IPS-15b (cell line): Measurements from ENCODE around the gene EML1.

Experiments used
- H3K27me3 ChIP-seq: one replicate; pipeline ENCODE4 v1.6.1; 2013; ENCODE audit warnings: low read length; ENCODE audit not compliant: control insufficient read depth, insufficient read depth
- H3K36me3 ChIP-seq: one replicate; pipeline ENCODE4 v1.6.1; 2013; ENCODE audit warnings: low read length; ENCODE audit not compliant: control insufficient read depth, insufficient read depth
- H3K4me1 ChIP-seq: one replicate; pipeline ENCODE4 v1.6.1; 2013; ENCODE audit warnings: mild to moderate bottlenecking, low read length; ENCODE audit not compliant: control insufficient read depth, insufficient read depth
- H3K4me3 ChIP-seq: one replicate; pipeline ENCODE4 v1.5.1; 2013; ENCODE audit warnings: low read depth, low read length
- H3K9ac ChIP-seq: one replicate; pipeline ENCODE4 v1.6.1; 2013; ENCODE audit warnings: low read depth, mild to moderate bottlenecking, low read length
- H3K9me3 ChIP-seq: one replicate; pipeline ENCODE4 v1.6.1; 2013; ENCODE audit warnings: mild to moderate bottlenecking, low read length; ENCODE audit not compliant: control insufficient read depth, insufficient read depth

The EML1 gene

DNA sequence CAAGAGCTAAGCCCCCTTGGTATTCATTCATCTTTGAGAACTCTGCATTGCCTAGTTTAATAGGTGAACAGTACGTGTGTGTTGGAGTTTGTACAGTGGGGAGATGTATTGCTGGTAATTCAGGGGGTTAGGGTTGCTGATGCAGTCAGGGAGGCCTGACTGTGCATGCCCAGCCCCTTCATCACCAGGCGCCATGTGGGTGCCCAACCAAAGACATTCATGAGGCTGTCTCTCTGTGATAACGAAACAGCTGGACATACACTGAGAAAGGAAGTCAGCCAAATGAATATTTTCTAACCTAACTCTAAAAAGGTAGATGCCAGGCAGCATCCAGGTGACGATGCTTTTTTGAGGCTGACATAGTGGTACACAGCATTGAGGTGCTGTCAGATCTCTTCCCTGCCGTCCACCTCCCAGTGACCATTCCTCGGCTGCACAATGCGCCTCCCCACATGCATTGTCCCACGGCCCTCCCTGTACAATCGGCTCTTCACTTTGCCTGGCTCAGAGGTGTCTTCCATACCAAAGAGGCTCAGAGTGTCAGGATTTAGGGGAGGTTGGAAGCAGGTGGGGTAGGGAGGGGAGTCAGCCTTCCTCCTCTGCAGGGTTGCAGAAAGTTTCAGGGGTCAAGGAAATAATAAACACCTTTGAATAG lies 19.0 kb downstream of the EML1 start:
- Histone ChIP-seq H3K4me3 (no peak overlapping the region), H3K4me1 (peaks cover 4% of the 10 kb centered on the region), H3K36me3 (no peaks in the 10 kb centered on the region), H3K9ac (no peak overlapping the region), H3K9me3 (no peaks in the 10 kb centered on the region), H3K27me3 (no peaks in the 10 kb centered on the region)

GRCh38 chr14:99812892-99813291 lies 19.7 kb downstream of the EML1 start:
- Histone ChIP-seq H3K36me3 (no peaks in the 10 kb centered on the region), H3K4me1 (peaks cover under 1% of the 10 kb centered on the region), H3K9ac (no peak overlapping the region), H3K27me3 (no peaks in the 10 kb centered on the region), H3K9me3 (no peaks in the 10 kb centered on the region), H3K4me3 (no peak overlapping the region)

DNA sequence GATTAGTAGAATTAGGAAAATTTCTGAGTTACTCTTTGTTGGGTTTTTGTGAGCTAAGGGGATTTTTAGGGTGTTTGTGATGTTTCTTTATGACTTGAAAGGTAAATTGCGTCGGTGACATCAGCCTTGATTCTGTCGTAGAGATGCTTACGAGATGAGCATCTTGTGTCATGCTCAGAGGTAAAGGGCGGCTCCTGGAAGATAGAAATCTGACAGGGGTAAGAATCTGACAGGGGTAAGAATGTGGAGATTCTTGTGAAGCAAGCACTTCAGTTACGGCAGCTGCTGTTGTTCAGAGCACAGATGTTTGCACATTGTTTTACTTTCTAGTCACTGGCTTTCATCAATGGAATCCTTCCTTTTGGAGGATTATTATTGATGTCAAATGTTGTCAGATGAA lies 22.5 kb downstream of the EML1 start:
- Histone ChIP-seq H3K4me3 (no peak overlapping the region), H3K9me3 (no peaks in the 10 kb centered on the region), H3K36me3 (no peaks in the 10 kb centered on the region), H3K27me3 (no peaks in the 10 kb centered on the region), H3K9ac (no peak overlapping the region), H3K4me1 (no peaks in the 10 kb centered on the region)

DNA sequence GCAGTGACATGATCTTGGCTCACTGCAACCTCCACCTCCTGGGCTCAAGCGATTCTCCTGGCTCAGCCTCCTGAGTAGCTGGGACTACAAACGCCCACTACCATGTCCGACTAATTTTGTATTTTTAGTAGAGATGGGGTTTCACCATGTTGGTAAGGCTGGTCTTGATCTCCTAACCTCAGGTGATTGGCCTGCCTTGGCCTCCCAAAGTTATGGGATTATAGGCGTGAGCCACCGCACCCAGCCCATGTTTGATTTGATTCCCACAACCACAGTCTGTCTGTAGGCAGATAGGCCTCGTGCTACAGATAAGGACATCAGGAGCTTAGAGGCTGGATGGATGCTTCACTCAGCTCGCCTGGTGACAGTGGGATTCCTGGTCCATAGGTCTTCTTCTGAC lies 23.0 kb downstream of the EML1 start:
- no peaks in the 10 kb centered on the region for H3K4me1 ChIP-seq
- H3K9me3 ChIP-seq = no peaks in the 10 kb centered on the region
- no peak overlapping the region for H3K4me3 ChIP-seq
- H3K27me3 ChIP-seq = no peaks in the 10 kb centered on the region
- no peaks in the 10 kb centered on the region for H3K36me3 ChIP-seq
- no peak overlapping the region for H3K9ac ChIP-seq

GRCh38 chr14:99816642-99817041 lies 23.4 kb downstream of the EML1 start:
- no peaks in the 10 kb centered on the region for H3K27me3 ChIP-seq
- no peaks in the 10 kb centered on the region for H3K4me1 ChIP-seq

DNA sequence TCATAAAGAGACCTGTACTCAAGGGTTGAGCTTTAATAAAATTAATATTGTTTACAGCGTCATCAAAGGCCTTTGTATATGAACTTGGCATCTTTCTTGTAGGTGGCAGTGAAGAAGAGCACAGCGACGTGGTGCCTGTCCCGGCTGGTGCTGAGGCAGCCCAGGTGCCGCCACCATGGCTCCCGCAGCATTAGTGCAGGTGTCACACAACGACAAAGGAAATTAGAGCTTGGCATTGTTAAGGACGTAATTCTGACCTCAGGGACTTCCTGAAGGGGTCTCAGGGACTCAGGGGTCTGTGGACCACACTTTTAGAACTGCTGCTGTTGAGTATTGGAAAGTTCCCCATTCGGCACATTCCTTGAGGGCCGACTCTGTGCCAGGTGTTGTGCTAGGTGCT lies 24.1 kb downstream of the EML1 start:
- no peaks in the 10 kb centered on the region for H3K36me3 ChIP-seq
- no peak overlapping the region for H3K4me3 ChIP-seq

More at GRCh38 chr14:99816642-99817041, 23.4 kb downstream of the EML1 start:
- H3K9me3 ChIP-seq = no peaks in the 10 kb centered on the region
- no peak overlapping the region for H3K9ac ChIP-seq
- no peaks in the 10 kb centered on the region for H3K36me3 ChIP-seq
- no peak overlapping the region for H3K4me3 ChIP-seq

DNA sequence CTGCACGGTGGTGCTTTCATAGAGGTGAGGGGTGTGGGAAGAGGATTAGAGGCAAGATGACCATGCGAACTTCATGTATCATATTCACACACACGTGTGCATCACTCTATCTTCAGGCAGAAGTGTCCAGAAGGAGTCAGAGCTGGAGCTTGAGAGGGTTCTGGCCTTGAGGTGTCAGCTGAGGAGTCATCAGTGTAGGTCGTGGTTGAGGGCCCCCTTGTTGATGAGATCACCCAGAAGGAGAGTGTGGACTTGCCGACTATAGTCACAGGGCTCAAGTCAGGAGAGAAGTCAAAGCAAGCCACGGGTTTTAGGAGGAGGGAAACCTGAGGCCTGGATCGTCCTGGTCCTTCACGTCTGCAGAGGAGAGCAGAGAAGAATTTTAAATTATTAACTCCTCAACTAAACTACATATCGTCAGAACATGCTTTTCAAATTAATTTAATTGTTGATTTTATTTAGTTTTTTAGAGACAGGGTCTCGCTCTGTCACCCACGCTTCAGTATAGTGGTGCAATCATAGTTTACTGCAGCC lies 25.4 kb downstream of the EML1 start:
- H3K36me3 ChIP-seq = no peaks in the 10 kb centered on the region
- no peaks in the 10 kb centered on the region for H3K27me3 ChIP-seq

More for the DNA sequence above, 24.1 kb downstream of the EML1 start:
- no peaks in the 10 kb centered on the region for H3K4me1 ChIP-seq
- H3K9me3 ChIP-seq = no peaks in the 10 kb centered on the region
- H3K9ac ChIP-seq = no peak overlapping the region
- H3K27me3 ChIP-seq = no peaks in the 10 kb centered on the region

GRCh38 chr14:99819514-99819913 lies 26.3 kb downstream of the EML1 start:
- no peaks in the 10 kb centered on the region for H3K4me1 ChIP-seq
- H3K9ac ChIP-seq = no peak overlapping the region
- no peaks in the 10 kb centered on the region for H3K27me3 ChIP-seq
- no peaks in the 10 kb centered on the region for H3K9me3 ChIP-seq
- no peaks in the 10 kb centered on the region for H3K36me3 ChIP-seq
- no peak overlapping the region for H3K4me3 ChIP-seq

More for the DNA sequence above, 25.4 kb downstream of the EML1 start:
- Histone ChIP-seq H3K9me3 (no peaks in the 10 kb centered on the region), H3K4me1 (no peaks in the 10 kb centered on the region), H3K4me3 (no peak overlapping the region), H3K9ac (no peak overlapping the region)

- no peak overlapping the region for H3K4me3 ChIP-seq
- H3K4me1 ChIP-seq = peaks cover 6% of the 10 kb centered on the region
- H3K27me3 ChIP-seq = no peaks in the 10 kb centered on the region
- H3K9ac ChIP-seq = no peak overlapping the region
- H3K9me3 ChIP-seq = no peaks in the 10 kb centered on the region
- H3K36me3 ChIP-seq = no peaks in the 10 kb centered on the region
These were observed 27.6 kb downstream of the EML1 start for GRCh38 chr14:99820702-99821331.

GRCh38 chr14:99821519-99822508 lies 28.6 kb downstream of the EML1 start:
- H3K9me3 ChIP-seq = no peaks in the 10 kb centered on the region
- H3K4me3 ChIP-seq = no peak overlapping the region
- no peaks in the 10 kb centered on the region for H3K27me3 ChIP-seq
- H3K4me1 ChIP-seq = peaks cover 6% of the 10 kb centered on the region
- no peak overlapping the region for H3K9ac ChIP-seq
- no peaks in the 10 kb centered on the region for H3K36me3 ChIP-seq

DNA sequence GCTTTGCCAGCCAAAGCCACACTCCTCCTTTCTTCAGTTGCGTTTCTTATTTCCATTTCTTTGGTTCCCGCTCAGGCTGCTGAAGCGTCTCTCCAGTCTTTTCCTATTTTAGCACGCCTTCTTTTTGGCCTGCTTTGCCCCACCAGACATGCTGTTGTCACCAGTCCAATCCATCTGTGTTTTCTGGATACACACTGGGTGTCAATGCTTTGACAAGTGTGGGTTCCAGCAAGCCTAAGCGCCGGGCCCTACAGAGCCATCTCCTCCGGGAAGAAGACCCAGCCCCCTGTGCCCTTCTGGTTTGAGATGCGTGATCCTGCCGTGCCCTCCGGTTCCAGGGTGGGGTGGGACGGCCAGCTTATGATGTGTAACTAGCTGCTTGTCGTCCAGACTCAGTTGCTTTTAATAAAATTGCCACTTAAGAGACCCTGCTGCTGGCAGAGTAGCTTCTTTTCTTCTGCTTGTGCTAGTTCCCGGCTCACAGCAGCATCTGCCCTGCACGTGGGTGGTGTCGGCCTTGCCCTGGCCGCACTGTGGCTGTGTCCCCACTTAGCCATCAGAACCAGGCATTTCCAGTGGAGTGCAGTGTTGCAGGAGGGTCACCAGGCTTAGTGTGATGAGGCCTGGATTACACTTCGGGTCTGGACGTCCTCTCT lies 29.7 kb downstream of the EML1 start:
- H3K27me3 ChIP-seq = no peaks in the 10 kb centered on the region
- H3K9ac ChIP-seq = no peak overlapping the region
- H3K4me3 ChIP-seq = no peak overlapping the region
- H3K4me1 ChIP-seq = peaks cover 6% of the 10 kb centered on the region
- no peaks in the 10 kb centered on the region for H3K36me3 ChIP-seq
- H3K9me3 ChIP-seq = no peaks in the 10 kb centered on the region
